GM23248 (cell line): Measurements from ENCODE around the gene PEAK1. TPM values are rescaled to one million over a fixed set of nuclear protein-coding genes. Genes with fewer than 3 reads are reported as not detected.

ENCODE experiments used
- DNase-seq: peaks from one replicate; pipeline ENCODE4 v3.0.0-alpha.2; 2015
- H2AFZ ChIP-seq: fragments of 200-600 bp; sonication (generic); 2 replicates; pipeline ENCODE4 v1.6.1; 2016; ENCODE audit warnings: antibody characterized with exemption
- H3F3A ChIP-seq: fragments of 200-600 bp; sonication (generic); 2 replicates; pipeline ENCODE4 v1.6.1; 2016; ENCODE audit warnings: mild to moderate bottlenecking, antibody characterized with exemption, mixed run types; ENCODE audit not compliant: insufficient read depth
- H3K27ac ChIP-seq: fragments of 200-600 bp; sonication (generic); 2 replicates; pipeline ENCODE4 v1.5.1; 2016; ENCODE audit warnings: mild to moderate bottlenecking
- H3K27me3 ChIP-seq: fragments of 200-600 bp; sonication (generic); replicated peaks from 2 replicates; pipeline ENCODE4 v1.6.1; 2016; ENCODE audit warnings: mild to moderate bottlenecking; ENCODE audit not compliant: insufficient read depth
- H3K36me3 ChIP-seq: fragments of 200-600 bp; sonication (generic); 2 replicates; pipeline ENCODE4 v1.6.1; 2016; ENCODE audit warnings: low read depth, mild to moderate bottlenecking
- H3K4me1 ChIP-seq: fragments of 200-600 bp; sonication (generic); 2 replicates; pipeline ENCODE4 v1.6.1; 2016; ENCODE audit warnings: mild to moderate bottlenecking; ENCODE audit not compliant: insufficient read depth
- H3K4me2 ChIP-seq: fragments of 200-600 bp; sonication (generic); one replicate; pipeline ENCODE4 v1.6.1; 2016; ENCODE audit warnings: mild to moderate bottlenecking; ENCODE audit not compliant: unreplicated experiment
- H3K4me3 ChIP-seq: fragments of 200-600 bp; sonication (generic); 2 replicates; pipeline ENCODE4 v1.5.1; 2016; ENCODE audit warnings: mild to moderate bottlenecking
- H3K79me2 ChIP-seq: fragments of 200-600 bp; sonication (generic); 2 replicates; pipeline ENCODE4 v1.6.1; 2016; ENCODE audit warnings: mild to moderate bottlenecking; ENCODE audit not compliant: insufficient read depth
- H3K9ac ChIP-seq: fragments of 200-600 bp; sonication (generic); 2 replicates; pipeline ENCODE4 v1.6.1; 2016; ENCODE audit warnings: mild to moderate bottlenecking
- H3K9me2 ChIP-seq: fragments of 200-600 bp; sonication (generic); 2 replicates; pipeline ENCODE4 v1.6.1; 2016; ENCODE audit warnings: mixed run types, mild to moderate bottlenecking, moderate library complexity; ENCODE audit not compliant: insufficient read depth
- H3K9me3 ChIP-seq: fragments of 200-600 bp; sonication (generic); one replicate; pipeline ENCODE4 v1.6.1; 2017; ENCODE audit warnings: low read depth
- H4K20me1 ChIP-seq: fragments of 200-600 bp; sonication (generic); 2 replicates; pipeline ENCODE4 v1.6.0; 2016; ENCODE audit not compliant: insufficient read depth
- EZH2 ChIP-seq: fragments of 200-600 bp; sonication (generic); IDR thresholded peaks from 2 replicates; pipeline ENCODE4 v1.6.1; 2018; ENCODE audit warnings: antibody characterized with exemption, mild to moderate bottlenecking; ENCODE audit not compliant: insufficient read depth, poor library complexity, severe bottlenecking
- EZH2phosphoT487 ChIP-seq: fragments of 200-600 bp; sonication (generic); IDR thresholded peaks from 2 replicates; pipeline ENCODE4 v1.6.1; 2018; ENCODE audit warnings: antibody characterized with exemption, moderate library complexity, mild to moderate bottlenecking, low read depth; ENCODE audit not compliant: insufficient read depth
- WGBS, 2 experiments: methylation state at CpG; one replicate each; pipeline ENCODE4 v1.1.6; 2015 to 2017; ENCODE audit warnings: low lambda C conversion rate in 2 of 2, low coverage in 1 of 2; ENCODE audit errors: missing lambda C conversion rate in 2 of 2; 5-methylcytosine and 5-hydroxymethylcytosine counted together
- in situ Hi-C: fragments of 300-500 bp; cut with MboI; formaldehyde crosslinking; loops from 2 replicates; pipeline ENCODE4 v1.15.0; 2020
- polyA plus RNA-seq: library from polyadenylated mRNA; unstranded; fragments of >200 nt; fragmentation: Nextera tagmentation; extraction: Ambion mirVana; gene quantifications from 2 replicates; pipeline ENCODE4 v1.2.1, GENCODE V29; 2016
- total RNA-seq: library from RNA; depleted of rRNA; stranded (reverse); fragments of >200 nt; shearing (Covaris generic); gene quantifications from 2 replicates; pipeline ENCODE4 v1.2.3, GENCODE V29; 2014; rRNA removed

Gene PEAK1, protein sequence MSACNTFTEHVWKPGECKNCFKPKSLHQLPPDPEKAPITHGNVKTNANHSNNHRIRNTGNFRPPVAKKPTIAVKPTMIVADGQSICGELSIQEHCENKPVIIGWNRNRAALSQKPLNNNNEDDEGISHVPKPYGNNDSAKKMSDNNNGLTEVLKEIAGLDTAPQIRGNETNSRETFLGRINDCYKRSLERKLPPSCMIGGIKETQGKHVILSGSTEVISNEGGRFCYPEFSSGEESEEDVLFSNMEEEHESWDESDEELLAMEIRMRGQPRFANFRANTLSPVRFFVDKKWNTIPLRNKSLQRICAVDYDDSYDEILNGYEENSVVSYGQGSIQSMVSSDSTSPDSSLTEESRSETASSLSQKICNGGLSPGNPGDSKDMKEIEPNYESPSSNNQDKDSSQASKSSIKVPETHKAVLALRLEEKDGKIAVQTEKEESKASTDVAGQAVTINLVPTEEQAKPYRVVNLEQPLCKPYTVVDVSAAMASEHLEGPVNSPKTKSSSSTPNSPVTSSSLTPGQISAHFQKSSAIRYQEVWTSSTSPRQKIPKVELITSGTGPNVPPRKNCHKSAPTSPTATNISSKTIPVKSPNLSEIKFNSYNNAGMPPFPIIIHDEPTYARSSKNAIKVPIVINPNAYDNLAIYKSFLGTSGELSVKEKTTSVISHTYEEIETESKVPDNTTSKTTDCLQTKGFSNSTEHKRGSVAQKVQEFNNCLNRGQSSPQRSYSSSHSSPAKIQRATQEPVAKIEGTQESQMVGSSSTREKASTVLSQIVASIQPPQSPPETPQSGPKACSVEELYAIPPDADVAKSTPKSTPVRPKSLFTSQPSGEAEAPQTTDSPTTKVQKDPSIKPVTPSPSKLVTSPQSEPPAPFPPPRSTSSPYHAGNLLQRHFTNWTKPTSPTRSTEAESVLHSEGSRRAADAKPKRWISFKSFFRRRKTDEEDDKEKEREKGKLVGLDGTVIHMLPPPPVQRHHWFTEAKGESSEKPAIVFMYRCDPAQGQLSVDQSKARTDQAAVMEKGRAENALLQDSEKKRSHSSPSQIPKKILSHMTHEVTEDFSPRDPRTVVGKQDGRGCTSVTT (N-terminal part only)
- total RNA-seq: 72.5 and 74.5 TPM in 2 replicates
- 19.6 and 22.4 TPM in 2 replicates for polyA plus RNA-seq

- Histone ChIP-seq H3K9me3 (no peaks in the 10 kb centered on the region), H4K20me1 (peaks cover 15% of the 10 kb centered on the region; the same call in 1 of the 2 replicates), H3K9me2 (no peaks in the 10 kb centered on the region), H3K4me3 (peak within 1 kb of the TSS; percentile 96), H3F3A (peaks cover 33% of the 10 kb centered on the region), H3K4me2 (peak within 1 kb of the TSS; percentile 96), H3K4me1 (peaks cover 52% of the 10 kb centered on the region), H2AFZ (peak within 1 kb of the TSS; percentile 93), H3K79me2 (peaks cover 87% of the 10 kb centered on the region), H3K27ac (peak within 1 kb of the TSS; percentile 87), H3K36me3 (no peaks in the 10 kb centered on the region), H3K27me3 (no peaks in the 10 kb centered on the region), H3K9ac (peak within 1 kb of the TSS; percentile 92)
- peak; percentile 99 for DNase-seq
- TF ChIP-seq EZH2phosphoT487 (no peak), EZH2 (no peak)
- in situ Hi-C loops: no loop called here
- WGBS, 2 experiments: 1% methylated on average over 32 to 77 of the region's 92 CpGs
Observed at GRCh38 chr15:77419836-77420609, at the start of gene PEAK1. Gene PEAK1 (minus strand): TSS chr15:77420104. CDS start chr15:77181926, 238,178 bp downstream.

DNA sequence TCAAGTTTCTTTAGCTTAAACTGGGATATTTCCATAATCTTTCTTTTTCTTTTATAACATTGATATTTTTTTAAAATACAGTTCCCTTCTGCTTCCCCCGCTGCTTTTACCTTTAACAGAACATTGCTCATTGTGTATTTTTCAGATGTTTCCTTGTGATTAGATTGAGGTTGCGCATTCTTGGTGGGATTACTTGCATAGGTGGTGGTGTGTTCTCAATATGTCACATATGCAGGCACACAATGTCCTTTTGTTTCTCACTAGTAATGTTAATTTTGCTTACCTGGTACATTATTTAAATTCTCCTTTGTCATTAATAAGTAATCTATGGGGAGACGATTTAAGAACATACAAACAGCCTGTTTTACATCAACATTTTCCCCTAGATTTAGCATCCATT is 49.0 kb upstream of the PEAK1 start:
- H4K20me1 ChIP-seq: no peaks in the 10 kb centered on the region
- TF ChIP-seq EZH2: no peak
- no peak for TF ChIP-seq EZH2phosphoT487
- H3K4me2 ChIP-seq: no peak overlapping the region
- in situ Hi-C loops: no loop called here
- H3K79me2 ChIP-seq: no peaks in the 10 kb centered on the region
- H3F3A ChIP-seq: 0 out of 2 replicates have a peak, but pooled peaks cover 6% of the 10 kb centered on the region
- no peaks in the 10 kb centered on the region for H3K9me2 ChIP-seq
- peaks cover 11% of the 10 kb centered on the region for H3K4me1 ChIP-seq
- no peak overlapping the region for H3K27ac ChIP-seq
- H3K4me3 ChIP-seq: no peak overlapping the region
- peaks cover 37% of the 10 kb centered on the region for H3K36me3 ChIP-seq
- no peak overlapping the region for H3K9ac ChIP-seq
- no peaks in the 10 kb centered on the region for H3K9me3 ChIP-seq
- no peak overlapping the region for H2AFZ ChIP-seq
- DNase-seq: no peak
- no peaks in the 10 kb centered on the region for H3K27me3 ChIP-seq
- 86 to 91% methylated on average over 3 of the region's 3 CpGs for WGBS, 2 experiments

DNA sequence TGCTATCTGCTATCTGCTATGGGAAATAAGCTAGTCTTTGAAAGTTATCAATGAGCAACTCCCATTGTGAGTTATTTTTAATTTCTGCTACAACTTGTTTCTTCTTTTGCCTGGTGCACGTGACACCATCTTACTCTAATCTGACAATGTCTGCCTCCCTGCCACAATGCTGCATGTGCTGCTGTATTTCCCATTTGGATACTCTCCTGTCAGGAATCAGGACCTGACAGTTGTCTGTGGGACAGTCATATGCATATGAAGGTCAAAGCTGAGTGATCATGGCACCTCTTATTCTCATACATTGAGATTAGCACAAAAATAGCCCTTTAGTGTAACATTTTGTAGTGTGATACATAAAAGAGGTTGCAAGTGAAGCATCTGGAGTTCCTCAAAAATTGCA is 46.6 kb upstream of the PEAK1 start:
- 94 to 97% methylated on average over 1 of the region's 1 CpG for WGBS, 2 experiments
- in situ Hi-C loops: no loop called here
- H3K9me2 ChIP-seq: no peaks in the 10 kb centered on the region

More for the DNA sequence above, 46.6 kb upstream of the PEAK1 start:
- no peak for DNase-seq
- Histone ChIP-seq H3K4me2 (no peak overlapping the region), H3K4me3 (no peak overlapping the region), H3K9me3 (no peaks in the 10 kb centered on the region), H3K27me3 (no peaks in the 10 kb centered on the region), H3F3A (0 out of 2 replicates have a peak, but pooled peaks cover 6% of the 10 kb centered on the region), H2AFZ (no peak overlapping the region), H3K27ac (no peak overlapping the region), H4K20me1 (no peaks in the 10 kb centered on the region), H3K79me2 (peaks cover 7% of the 10 kb centered on the region), H3K36me3 (peaks cover 23% of the 10 kb centered on the region; the same call in 1 of the 2 replicates), H3K4me1 (peaks cover 8% of the 10 kb centered on the region), H3K9ac (no peak overlapping the region)
- TF ChIP-seq EZH2: no peak
- no peak for TF ChIP-seq EZH2phosphoT487
